HG03103 (cell line): ENCODE results near the gene TAS2R19.

ENCODE experiments used
- ATAC-seq: cut with Tn5 transposase; IDR thresholded peaks from one replicate; pipeline ENCODE4 v1.9.1; 2021; ENCODE audit warnings: low read depth; ENCODE audit not compliant: unreplicated experiment

Gene TAS2R19

GRCh38 chr12:10994307-10994706, 28.1 kb downstream of the TAS2R19 start:
- ATAC-seq: no peak

- ATAC-seq: no peak
Observed at GRCh38 chr12:10989107-10989506, 33.3 kb downstream of the TAS2R19 start.

GRCh38 chr12:10986812-10987211, 35.6 kb downstream of the TAS2R19 start, which contains the start of gene TAS2R50:
TSS of gene TAS2R50 (minus strand) at chr12:10986912. CDS start at chr12:10986860, 52 bp downstream.
- no peak for ATAC-seq

- ATAC-seq: no peak
Observed at GRCh38 chr12:10982244-10982643, 40.2 kb downstream of the TAS2R19 start.

- ATAC-seq: no peak
Observed at GRCh38 chr12:10974965-10975364, 47.5 kb downstream of the TAS2R19 start.
